SU-DHL-6 (cell line): ENCODE data around the gene CHST5.
A peak's percentile ranks its signal among the peaks of the same experiment; 100 is the strongest.

Experiments
- H2AFZ ChIP-seq: fragments of 200-600 bp; sonication (generic); 2 replicates; pipeline ENCODE4 v1.6.1; 2014; ENCODE audit warnings: low read depth, mild to moderate bottlenecking, moderate library complexity, mixed read lengths, antibody characterized with exemption, low read length; ENCODE audit not compliant: severe bottlenecking
- H3F3A ChIP-seq: fragments of 200-600 bp; shearing (Covaris generic); 2 replicates; pipeline ENCODE4 v1.6.0; 2016; ENCODE audit warnings: antibody characterized with exemption, mild to moderate bottlenecking; ENCODE audit not compliant: insufficient read depth
- H3K27ac ChIP-seq: fragments of 200-600 bp; sonication (generic); 2 replicates; pipeline ENCODE4 v1.5.1; 2016; ENCODE audit warnings: low read depth, mild to moderate bottlenecking, low read length, moderate library complexity, mixed read lengths
- H3K27me3 ChIP-seq: fragments of 200-600 bp; sonication (generic), shearing (Covaris generic); 2 replicates; pipeline ENCODE4 v1.6.0; 2014; ENCODE audit warnings: mild to moderate bottlenecking, low read length
- H3K36me3 ChIP-seq: fragments of 200-600 bp; sonication (generic); 2 replicates; pipeline ENCODE4 v1.6.1; 2014; ENCODE audit warnings: mild to moderate bottlenecking, low read length, mixed read lengths
- H3K4me2 ChIP-seq: fragments of 300-600, 200-600 bp; shearing (Covaris generic), sonication (generic); 2 replicates; pipeline ENCODE4 v1.6.0; 2014; ENCODE audit warnings: low read length, low read depth, mild to moderate bottlenecking; ENCODE audit not compliant: poor library complexity, severe bottlenecking
- H3K4me3 ChIP-seq: fragments of 200-600 bp; sonication (generic); 2 replicates; pipeline ENCODE4 v1.5.1; 2014; ENCODE audit warnings: antibody characterized with exemption, low read length, mild to moderate bottlenecking, mixed read lengths; ENCODE audit not compliant: insufficient read depth, poor library complexity, severe bottlenecking
- H3K79me2 ChIP-seq: fragments of 200-600 bp; sonication (generic); 2 replicates; pipeline ENCODE4 v1.6.1; 2014; ENCODE audit warnings: mild to moderate bottlenecking, low read length, moderate library complexity; ENCODE audit not compliant: insufficient read depth
- H3K9ac ChIP-seq: fragments of 200-600 bp; sonication (generic); 2 replicates; pipeline ENCODE4 v1.7.0; 2014; ENCODE audit warnings: mild to moderate bottlenecking, low read length
- H3K9me2 ChIP-seq: fragments of 200-600 bp; sonication (generic); replicated peaks from 2 replicates; pipeline ENCODE4 v1.6.1; 2014; ENCODE audit warnings: low read length; ENCODE audit not compliant: insufficient read depth
- H3K9me3 ChIP-seq: fragments of 200-600 bp; sonication (generic); 2 replicates; pipeline ENCODE4 v1.6.1; 2014; ENCODE audit warnings: low read length, mixed read lengths; ENCODE audit not compliant: insufficient read depth
- H4K20me1 ChIP-seq: fragments of 200-600 bp; sonication (generic); 2 replicates; pipeline ENCODE4 v1.6.1; 2014; ENCODE audit warnings: low read depth, mild to moderate bottlenecking, antibody characterized with exemption, low read length, moderate library complexity, mixed read lengths
- CTCF ChIP-seq: fragments of 200-600 bp; sonication (generic); IDR thresholded peaks from one replicate; pipeline ENCODE4 v1.5.1; 2017; ENCODE audit warnings: antibody characterized with exemption, mild to moderate bottlenecking, low read length, moderate library complexity; ENCODE audit not compliant: insufficient read depth, poor library complexity, severe bottlenecking
- EZH2phosphoT487 ChIP-seq: fragments of 200-600 bp; sonication (generic), shearing (Covaris generic); conservative IDR thresholded peaks from 2 replicates; pipeline ENCODE4 v1.6.1; 2018; ENCODE audit warnings: mild to moderate bottlenecking, antibody characterized with exemption, low read length, moderate library complexity, mixed read lengths

The CHST5 gene

GRCh38 chr16:75486676-75487313 is 49.1 kb downstream of the CHST5 start:
- Histone ChIP-seq H3F3A (peaks cover 22% of the 10 kb centered on the region), H3K4me2 (peak overlapping the region; percentile 58), H3K9ac (peak overlapping the region; percentile 21; the same call in 1 of the 2 replicates), H3K79me2 (no peaks in the 10 kb centered on the region), H3K9me3 (no peaks in the 10 kb centered on the region), H3K27me3 (no peaks in the 10 kb centered on the region), H4K20me1 (no peaks in the 10 kb centered on the region), H3K9me2 (no peaks in the 10 kb centered on the region), H3K36me3 (no peaks in the 10 kb centered on the region), H3K27ac (peak overlapping the region; percentile 92), H2AFZ (no peak overlapping the region), H3K4me3 (no peak overlapping the region)
- TF ChIP-seq EZH2phosphoT487 (no peak), CTCF (no peak)

DNA sequence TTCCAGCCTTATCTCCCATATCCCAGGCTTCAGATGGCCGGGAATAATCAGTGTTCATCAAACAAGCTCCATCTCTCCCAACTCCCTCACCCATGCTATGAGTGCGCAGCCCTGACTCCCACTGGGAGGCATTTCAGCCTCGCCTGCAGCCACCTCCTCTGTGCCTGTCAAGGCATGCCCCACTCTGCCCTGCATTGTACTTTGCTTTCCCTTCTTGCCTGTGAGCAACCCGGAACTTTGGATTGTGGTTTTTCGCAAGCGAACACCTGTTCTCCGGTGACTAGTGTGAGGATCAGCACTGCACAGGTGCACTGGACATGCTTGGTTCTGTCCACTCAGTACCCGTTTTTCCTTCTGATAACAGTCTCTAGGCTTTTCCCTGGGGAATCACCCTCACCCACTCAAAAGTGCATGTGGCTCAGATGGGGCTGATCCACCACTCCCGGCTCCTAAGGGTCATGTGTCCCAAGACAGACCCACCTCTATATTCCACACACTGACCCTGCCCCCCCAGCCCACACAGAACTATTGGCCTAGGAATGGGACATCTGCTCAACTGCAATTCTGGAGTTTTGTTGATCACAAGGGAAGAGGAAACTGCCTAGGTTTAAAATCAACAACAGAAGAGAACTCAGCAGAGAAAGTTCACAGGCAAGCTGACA is 49.8 kb downstream of the CHST5 start:
- Histone ChIP-seq H3K27ac (peak overlapping the region; percentile 92), H3K9me3 (no peaks in the 10 kb centered on the region), H3K4me3 (peak overlapping the region; percentile 19), H3K79me2 (no peaks in the 10 kb centered on the region), H3K36me3 (no peaks in the 10 kb centered on the region), H3K9me2 (no peaks in the 10 kb centered on the region), H3K27me3 (no peaks in the 10 kb centered on the region), H3K9ac (peak overlapping the region; percentile 46), H2AFZ (no peak overlapping the region), H4K20me1 (no peaks in the 10 kb centered on the region), H3K4me2 (peak overlapping the region; percentile 58), H3F3A (peaks cover 22% of the 10 kb centered on the region)
- TF ChIP-seq EZH2phosphoT487 (no peak), CTCF (no peak)

- H3K4me3 ChIP-seq, result peak overlapping the region; percentile 19
- peak overlapping the region; percentile 58 for H3K4me2 ChIP-seq
These were observed 50.5 kb downstream of the CHST5 start for GRCh38 chr16:75485230-75486013.

More at GRCh38 chr16:75485230-75486013, 50.5 kb downstream of the CHST5 start:
- Histone ChIP-seq H2AFZ (no peak overlapping the region), H3K9me3 (no peaks in the 10 kb centered on the region), H3K36me3 (no peaks in the 10 kb centered on the region), H3K27me3 (no peaks in the 10 kb centered on the region), H3K27ac (peak overlapping the region; percentile 92), H3F3A (peaks cover 19% of the 10 kb centered on the region), H3K9ac (peak overlapping the region; percentile 46), H3K79me2 (no peaks in the 10 kb centered on the region), H4K20me1 (no peaks in the 10 kb centered on the region), H3K9me2 (no peaks in the 10 kb centered on the region)
- TF ChIP-seq EZH2phosphoT487 (no peak), CTCF (no peak)
